Hippocampal formation (tissue), 2 donors: ENCODE results near the gene SLC24A4.

Experiments
- DNase-seq, 2 donors: peaks; one replicate each; lab custom pipeline; 2025; lab: John Stamatoyannopoulos, UW

SLC24A4 gene

GRCh38 chr14:92458136-92459029, 135.4 kb downstream of the SLC24A4 start:
- DNase-seq, result no peak

DNA sequence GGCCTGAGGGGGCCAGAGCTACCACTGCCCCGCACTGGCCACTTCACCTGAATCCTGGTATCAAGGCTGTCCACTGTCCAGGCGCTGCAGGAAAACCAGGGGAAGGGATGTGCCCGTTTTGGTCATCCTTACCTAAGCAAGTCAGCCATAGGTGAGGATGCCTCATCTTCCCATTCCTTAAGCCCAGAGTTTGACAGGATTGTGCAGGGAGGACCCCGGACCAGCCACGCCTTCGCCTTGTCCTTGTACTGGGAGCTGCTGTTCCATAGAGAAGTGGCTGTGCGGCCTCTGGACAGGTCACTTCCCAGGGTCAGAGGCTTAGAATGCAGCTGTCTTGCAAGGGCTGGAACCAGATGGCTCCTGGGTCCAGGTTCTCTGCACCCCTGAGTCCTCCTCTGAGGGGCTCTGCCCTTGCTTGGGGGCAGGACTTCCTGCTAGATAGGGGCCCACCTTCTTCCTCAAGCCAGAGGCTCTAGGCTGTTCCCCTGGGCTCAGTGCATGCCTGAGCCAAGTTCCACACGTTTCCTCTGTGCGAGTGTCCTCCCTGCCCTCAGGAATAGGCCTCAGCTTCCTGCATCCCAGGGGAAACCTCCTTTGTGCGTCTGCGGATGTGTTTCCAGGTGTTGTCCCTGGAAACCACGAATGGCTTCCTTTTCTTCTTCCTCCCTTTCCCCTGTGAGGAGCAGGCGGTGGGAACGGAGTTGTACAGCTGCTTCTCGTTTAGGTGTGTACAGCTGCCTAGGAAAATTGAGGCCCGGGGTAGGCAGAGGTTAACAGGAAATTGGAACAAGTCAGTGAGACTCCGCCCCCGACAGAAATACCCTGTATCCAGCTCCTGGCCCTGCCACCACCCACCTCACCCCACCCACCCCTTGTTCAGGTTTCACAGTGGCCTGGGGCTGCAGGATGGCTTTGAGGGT, 136.3 kb downstream of the SLC24A4 start:
- no peak for DNase-seq

- no peak for DNase-seq
Measured at GRCh38 chr14:92459950-92460421, 137.0 kb downstream of the SLC24A4 start.

GRCh38 chr14:92460541-92460915, 137.6 kb downstream of the SLC24A4 start:
- no peak for DNase-seq

- DNase-seq, result no peak
Measured at GRCh38 chr14:92460916-92461579, 138.1 kb downstream of the SLC24A4 start.

- DNase-seq, result no peak
Measured at GRCh38 chr14:92461891-92462290, 138.9 kb downstream of the SLC24A4 start.

- DNase-seq, result no peak
Measured at GRCh38 chr14:92462568-92462967, 139.6 kb downstream of the SLC24A4 start.

DNA sequence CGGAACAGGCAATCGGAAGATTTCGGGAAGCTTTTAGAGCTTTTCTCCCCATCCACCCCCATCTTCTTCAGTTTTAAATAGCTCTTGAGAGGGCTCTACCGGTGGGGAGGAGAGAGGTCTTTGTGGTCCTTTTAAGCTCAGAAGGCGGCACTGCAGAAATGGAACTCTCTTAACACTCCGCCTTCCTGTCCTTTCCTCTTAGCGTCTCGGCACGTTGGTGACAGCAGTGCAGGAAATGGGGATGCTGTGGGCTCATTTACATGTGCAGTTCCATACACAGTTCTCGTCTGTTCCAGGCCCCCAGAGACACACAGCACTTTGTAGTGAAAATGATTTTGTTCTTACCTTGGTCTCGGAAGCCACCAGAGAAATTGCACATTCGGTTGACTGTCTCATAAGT, 140.2 kb downstream of the SLC24A4 start:
- DNase-seq, result no peak

DNA sequence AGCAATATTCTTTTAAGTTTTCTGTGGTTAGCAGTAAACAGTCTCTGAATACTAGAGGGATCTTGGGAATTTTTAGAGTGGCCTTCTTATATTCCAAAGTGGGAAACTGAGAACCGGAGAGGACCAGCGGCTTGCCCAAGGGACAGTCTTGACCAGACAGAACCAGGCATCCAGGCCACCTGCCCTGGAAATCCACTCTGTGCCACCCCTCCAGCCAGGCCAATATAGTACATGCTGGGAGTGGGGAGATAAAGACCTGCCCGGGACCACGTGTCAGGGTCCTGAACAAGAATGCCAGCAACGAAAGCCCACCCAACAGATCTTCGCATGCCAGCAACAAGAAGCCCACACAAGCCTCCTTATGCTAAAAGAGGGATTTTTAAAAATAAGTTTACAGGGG, 141.2 kb downstream of the SLC24A4 start:
- DNase-seq, result no peak

DNA sequence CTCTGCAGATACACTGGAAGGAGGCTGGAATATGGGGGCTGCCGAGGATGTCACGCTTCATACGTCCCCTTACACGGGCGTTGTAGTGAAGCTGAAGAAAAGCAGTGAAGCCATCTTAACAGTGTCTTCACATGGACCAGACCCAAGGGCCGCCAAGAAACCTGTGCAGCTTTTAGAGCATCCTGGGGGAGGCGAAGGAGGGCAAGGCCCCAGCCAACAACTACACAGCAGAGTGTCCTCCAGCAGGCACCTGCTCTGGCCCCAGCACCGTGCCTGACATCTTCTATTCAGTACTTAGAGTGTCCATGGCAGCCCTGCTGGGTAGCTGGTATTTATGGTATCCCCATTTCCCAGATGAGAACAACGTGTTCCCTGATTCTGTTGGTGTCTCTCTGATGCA, 141.8 kb downstream of the SLC24A4 start:
- no peak for DNase-seq

DNA sequence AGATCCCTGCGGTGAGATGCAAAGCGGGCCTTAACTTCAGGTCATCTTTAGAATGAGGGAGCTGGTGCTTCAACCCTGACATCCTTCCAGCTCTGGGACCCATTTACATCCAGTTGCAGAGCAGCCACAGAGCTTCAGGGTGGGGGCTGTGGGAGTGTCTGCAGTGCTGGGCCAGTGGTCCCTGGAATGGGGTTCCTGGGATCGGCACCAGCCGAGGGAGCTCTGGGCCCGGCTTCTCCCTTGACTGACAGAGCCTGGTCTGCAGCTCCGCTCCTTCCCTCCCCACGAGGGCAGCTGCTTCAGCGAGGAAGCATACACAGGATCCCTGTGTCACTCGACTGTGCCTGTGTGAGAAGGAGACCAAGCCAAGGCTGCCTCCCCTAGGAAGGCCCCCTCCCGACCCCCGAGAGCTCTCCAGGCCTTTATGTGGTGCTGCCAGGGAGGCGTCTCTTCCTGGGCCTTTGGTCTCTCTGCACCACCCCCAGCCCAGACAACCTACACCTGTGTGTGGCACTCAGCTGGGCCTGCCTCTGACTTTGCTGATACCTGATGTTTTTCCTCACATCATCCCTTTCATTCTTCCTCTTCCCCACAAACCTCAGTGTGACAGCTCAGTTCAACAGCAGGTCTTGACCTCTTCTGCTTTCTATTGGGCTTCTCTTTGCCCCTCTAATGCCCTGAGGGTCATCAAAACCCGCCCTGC, 142.5 kb downstream of the SLC24A4 start:
- no peak for DNase-seq

DNA sequence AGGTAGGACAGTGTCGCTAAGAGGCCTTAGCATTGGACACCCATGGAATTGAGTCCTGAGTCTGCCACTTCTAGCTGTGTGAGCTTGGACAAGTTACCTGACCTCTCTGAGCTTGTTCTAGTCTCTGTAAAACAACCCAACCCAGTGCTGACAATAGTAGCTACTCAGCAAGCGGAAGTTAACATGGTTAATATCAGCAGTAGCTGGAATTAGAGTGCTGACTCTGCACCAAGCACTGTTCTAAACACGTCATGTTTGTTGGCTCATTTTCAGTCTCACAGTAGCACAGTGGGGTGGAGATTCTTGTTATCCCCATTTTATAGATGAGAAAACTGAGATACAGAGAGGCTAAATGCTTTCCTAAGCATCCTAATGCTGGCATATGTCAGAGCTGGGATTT, 143.1 kb downstream of the SLC24A4 start:
- no peak for DNase-seq

GRCh38 chr14:92469515-92469914, 146.6 kb downstream of the SLC24A4 start:
- DNase-seq, result no peak

- no peak for DNase-seq
Measured at GRCh38 chr14:92470215-92470614, 147.2 kb downstream of the SLC24A4 start.

GRCh38 chr14:92470811-92471210, 147.8 kb downstream of the SLC24A4 start:
- no peak for DNase-seq

DNA sequence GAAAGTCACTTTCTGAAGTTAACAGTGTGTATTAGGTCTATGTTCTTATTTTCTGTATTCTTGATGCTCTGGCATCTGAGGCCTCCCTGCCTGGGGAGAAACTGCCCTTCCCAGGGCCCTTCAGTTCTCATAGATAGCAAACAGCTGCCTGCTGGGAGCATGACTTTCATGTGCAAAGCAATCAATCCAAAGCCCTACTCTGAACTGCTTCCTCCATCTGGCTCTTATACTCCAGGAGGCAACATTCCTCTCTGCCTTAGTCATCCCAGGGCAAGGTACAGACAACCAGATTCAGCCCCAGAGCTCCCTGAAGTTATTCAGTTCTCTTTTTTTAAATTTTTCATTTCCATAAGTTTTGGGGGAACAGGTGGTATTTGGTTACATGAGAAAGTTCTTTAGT, 149.0 kb downstream of the SLC24A4 start:
- no peak for DNase-seq

- no peak for DNase-seq
Measured at GRCh38 chr14:92472860-92473259, 149.9 kb downstream of the SLC24A4 start.

DNA sequence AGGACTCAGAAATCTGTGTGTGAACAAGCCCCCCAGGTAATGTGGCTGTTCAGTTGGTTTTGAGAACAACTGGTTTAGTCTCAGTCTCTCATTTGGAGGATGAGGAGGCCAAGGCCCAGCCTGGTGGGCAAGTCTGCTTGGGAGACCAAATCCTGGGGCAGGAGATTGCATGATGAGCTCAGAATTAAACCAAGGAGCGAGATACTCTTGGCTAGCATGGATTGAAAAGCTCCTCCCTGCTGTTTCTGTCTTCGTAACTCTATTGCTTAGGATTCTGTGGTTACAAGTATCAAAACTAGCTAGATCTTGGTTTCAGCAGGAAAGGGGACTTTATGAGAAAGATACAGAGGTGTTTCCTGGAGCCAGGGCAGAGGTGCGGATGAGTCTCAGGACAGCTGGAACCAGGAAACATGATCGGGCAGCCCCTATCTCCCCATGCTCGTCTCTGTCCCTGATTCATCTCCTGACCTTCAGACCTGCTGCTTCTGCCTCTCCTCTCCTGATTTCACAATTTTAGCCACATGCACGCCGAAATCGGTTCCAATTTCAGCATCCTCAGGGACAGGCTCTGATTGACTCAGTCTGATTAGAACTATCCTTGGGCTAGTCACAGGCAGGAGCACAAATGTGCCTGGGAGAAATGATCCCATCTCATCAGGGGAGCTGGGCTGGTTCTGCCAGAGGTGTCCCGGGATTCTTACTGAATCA, 150.4 kb downstream of the SLC24A4 start:
- no peak for DNase-seq

DNA sequence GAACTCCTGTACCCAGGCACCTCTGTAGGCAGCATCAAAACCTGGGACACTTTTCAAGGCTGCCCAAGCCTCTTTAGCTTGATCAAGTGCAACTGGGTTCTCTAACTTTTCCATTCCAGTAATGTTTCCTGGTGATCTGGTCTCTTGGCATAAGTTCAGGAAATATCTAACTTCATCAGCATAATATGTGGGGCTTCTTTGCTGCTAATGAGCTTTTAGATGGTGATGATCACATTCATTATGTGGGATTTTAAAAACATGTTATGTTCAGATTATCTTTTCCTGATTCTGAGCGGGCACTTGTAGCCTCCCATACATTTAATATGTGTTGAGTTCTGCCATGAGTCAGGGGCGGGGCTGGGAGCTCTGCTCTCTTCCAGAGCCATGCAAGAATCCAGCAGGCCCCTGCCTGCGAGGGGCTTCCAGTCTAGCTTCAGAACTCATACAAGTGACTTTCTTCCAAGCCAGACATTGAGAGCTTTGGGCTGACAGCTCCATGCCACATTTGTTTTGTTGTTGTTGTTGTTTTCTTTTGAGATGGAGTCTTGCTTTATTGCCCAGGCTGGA, 151.1 kb downstream of the SLC24A4 start:
- DNase-seq, result no peak

DNA sequence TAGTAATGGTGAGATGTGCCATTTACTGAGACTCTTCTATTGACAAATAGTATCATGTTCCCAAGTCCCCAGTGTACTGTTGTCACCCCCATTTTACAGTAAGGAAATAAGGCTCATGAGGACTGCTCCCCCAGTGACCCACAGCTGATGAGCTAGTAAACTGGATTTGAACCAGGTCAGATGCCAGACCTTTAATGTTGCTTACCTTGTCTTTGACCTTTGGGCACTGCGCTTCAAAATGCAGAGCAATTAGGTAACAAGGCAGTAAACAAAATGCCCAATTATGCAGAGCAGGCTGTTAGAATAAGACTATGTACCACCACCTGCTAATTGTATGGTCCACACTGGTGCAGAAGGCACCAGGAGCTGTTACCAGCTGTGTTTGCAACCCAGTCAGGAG, 152.1 kb downstream of the SLC24A4 start:
- no peak for DNase-seq
